NCI-H1436 treated with DMSO at 0.1 percent for 48 hours (cell line): ENCODE measurements around the gene CD180.
"Not testable (repeated sequence)": the region's sequence is repeated elsewhere in the genome, so short reads cannot be mapped to it uniquely, and the experiment has no call there.

Source experiments
- DNase-seq: peaks from one replicate; lab custom pipeline; 2025; lab: John Stamatoyannopoulos, UW

CD180 gene

DNA sequence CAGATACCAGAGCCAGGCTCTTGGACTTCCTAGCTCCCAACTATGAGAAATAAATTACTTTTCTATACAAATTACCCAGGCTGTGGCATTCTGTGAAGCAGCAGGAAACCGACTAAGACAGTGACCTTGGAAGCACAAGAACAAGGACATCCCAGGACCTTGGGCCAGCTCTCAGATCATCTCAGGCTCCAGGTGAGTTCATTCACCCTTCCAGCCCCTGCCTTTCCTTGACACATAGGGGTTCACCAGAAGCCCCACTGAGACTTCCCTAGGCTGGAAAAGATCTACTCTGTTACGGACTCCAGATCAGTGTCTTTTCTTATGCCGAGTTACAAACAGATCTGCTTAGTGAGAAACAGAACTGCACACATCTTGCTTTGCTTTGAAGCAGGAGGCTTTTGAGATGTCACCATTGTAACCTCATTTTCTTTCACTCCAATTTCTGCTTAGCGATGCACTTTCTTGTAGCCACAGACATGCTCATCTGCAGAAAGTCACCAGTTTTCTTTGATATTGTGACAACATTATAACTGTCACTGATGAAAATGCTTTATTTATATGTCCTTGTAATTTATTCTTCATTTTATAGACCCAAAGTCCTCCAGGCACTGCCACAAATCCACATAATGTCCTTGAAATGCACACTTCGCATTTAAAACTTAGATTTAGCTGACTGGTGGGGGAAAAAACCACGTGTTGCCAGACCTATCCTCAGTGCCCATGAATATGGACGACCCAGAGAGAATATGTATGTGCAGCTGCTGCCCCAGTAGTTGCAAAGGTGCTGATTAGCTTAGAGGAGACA is 8.1 kb downstream of the CD180 start:
- DNase-seq = no peak

DNA sequence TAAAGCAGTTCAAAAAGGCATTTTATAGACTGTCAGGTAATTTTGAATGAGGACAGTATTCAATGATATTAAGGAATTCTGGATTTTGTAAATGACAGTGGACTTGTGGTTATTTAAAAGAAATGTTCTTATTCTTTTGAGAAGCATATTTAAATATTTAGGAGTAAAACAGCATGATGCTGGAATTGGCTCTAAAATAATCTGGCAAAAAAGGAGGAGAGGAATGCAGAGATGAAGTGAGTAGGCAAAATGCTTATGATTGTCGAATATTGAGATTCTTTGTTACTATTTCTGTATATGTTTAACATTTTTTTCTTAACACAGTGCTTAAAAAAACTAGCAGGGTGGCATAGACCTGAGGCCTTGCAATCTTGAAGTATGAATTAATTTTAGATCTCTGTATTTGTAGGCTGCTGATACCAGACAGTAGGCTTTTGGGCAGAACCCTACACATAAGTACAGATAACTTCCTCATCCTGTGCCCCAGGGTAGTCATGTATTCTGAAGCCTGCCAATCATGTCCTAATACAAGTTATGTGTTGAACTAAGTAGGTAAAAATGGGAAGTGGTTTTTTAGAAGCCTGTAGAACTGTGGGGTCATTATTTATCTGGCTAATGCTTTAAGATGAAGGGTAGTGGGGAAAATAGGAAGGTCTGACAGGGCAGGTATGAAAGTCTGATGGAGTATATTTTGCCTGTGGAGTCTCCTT is 9.4 kb downstream of the CD180 start:
- DNase-seq = no peak

DNA sequence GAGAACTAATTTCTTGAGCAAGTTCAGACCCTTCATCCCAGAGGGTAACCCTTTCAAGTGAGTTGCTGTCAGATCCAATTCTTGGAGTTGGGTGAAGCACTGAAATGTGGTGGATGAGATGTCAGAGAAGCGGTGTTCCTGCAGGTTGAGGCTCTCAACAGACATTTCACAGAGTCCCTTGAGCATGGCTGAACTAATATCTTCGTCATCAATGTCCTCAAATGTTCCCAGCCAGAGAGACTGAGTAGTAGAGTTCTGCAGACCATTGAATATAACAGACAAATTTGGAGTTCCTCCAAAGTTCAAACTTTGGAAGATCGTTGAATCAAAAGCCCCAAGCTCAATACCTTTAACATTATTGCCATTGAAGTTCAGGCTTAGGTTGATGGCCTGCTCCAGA is 12.7 kb downstream of the CD180 start:
- no peak for DNase-seq

DNA sequence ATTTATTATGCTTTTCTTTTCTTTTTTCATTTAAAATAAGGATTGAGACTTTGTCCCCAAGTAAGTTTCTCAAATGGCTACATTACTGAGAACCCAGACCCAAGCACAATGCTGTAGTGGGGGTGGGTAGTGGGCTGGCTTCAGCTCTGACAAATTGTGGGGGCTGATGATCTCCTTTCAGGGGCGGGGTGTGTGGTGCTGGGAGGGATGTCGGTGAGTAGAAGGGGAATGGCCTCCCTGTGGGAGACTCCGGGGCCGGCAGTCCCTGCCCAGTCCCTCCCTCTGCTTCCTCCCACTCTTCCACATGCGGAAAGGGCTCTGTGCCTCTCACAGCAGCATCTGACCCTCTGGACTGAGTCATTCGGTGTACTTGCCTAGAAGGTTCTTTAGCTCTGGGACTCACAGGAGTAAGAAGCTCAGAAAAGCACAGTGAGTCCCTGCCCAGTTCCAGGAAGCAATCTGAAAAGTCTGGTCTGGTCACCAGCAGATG is 14.3 kb downstream of the CD180 start:
- no peak for DNase-seq

DNA sequence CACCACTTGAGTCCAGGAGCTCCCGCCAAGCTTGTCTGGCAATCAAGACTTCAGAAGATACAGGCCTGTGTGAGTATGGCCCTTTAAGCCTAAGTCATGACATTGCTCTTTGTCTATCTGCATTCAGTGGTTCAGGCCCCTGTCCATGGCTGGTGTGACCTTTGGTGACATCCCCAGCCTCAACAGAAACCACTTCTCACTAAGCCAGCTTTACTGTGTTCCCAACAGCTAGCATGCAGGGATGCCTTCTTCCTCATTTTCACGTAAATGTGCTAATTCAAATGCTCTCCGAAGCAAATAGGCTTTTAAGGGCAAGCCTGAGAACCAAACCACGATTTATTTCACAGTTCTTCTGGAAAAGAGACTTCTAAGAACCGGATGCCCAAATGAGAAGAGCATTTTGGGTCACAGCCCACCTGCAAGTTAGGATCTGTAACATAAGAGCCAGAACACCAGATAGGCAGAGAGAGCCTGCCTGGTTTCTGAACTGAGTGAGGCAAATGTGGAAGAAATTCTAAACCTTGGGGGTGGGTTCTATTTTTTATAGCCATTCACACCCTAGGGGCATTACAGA is 14.9 kb downstream of the CD180 start:
- DNase-seq = no peak

DNA sequence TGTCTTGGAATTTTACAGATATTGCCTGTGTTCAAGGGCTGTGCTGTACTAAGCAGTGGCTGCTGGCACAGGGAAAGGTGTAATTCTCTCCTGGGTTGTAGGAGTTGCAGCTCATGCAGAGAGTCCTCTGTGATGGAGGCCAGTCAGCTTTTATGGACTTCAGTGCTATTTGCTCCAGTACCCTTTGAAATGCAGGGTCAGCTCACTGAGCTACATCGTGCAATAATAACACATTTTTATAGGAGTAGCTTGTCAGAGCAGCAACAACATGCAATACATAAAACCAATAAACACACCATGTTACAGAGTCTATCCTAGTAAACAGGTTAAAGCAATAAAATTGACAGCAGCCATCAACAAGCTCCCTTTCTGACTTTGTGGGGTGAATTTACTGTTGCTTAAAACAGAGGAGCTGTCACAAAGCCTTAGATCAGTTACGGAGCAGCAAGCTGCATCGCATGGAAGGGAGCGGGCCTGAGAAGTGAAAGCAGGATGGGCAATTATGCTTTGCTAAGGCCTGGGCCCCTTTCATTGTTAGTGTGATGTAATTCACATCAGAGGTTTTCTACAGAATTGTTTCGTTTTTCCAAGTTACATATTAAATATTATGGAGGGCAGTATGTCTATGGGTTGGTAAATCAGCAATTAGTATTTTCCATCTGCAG is 16.8 kb downstream of the CD180 start:
- no peak for DNase-seq

DNA sequence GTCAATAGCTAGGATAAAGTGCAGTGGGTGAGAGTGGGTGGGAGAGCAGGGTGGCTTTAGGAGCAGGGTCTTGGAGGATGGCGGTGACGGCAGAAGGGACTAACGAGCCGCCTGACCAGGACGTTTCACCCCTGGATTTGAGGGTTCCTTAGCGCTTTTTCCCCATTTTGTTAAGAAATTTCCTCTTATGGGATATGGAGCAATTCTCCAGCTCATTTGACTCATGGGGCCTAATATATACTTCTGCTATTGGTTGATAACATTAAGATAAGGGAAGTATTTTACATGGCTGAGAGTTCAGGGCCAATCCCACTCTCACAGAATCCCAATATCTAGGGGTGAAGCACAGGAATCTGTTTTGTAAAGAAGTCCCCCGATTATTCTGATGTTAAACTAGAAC is 17.6 kb downstream of the CD180 start:
- no peak for DNase-seq

DNA sequence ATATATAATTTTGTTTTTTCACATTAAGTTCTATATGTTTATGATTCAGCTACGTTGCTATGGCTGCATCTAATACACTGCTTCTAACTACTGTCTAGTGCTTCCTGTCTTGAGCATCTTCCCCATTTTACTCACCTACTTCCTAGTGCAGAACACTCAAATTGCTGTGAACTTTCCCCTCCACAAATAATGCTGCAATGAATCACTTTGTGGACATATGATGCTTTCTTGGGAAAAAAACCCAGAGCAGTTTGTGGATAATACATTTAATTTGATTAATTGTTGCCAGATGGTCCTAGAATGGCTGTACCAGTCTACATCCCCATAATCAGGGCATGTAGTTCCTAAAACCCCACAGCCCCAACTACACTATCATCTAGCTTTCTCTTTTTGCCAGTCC is 18.5 kb downstream of the CD180 start:
- DNase-seq = no peak

DNA sequence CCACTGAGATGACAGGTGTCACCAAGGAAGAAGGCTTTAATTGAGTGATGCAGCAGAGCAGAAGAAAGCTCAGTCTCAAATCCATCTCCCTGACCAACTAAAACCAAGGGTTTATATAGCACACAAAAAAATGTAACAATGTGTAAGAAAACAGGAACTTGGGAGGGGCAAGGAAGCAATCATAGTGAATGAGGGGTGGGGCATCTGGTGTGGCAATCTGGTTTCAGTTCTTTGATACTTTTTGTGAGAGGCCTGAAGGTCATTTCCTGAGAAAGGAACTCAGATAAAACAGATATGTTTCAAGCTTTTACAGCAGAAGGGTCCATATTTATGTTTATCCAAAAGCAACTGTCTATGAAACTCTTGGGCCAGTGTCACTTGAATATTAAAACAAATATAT is 19.7 kb downstream of the CD180 start:
- DNase-seq = no peak

DNA sequence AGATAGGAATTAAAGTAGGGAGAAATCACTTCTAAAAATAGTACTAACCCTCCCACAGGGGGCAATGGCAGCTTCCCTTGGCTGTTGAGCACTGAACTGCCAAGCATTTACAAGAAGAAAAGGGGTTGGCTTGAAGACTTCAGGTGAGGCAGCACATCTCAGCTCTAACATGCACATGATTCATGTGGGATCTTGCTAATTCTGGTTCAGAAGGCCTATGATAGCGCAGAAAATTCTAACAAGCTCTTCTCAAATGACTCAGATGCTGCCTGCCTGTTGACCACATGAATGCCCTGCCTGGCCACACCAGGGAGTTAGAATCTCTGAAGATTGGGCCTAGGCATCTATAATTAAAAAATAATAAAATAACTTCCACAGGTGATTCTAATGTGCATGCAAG is 22.6 kb downstream of the CD180 start:
- no peak for DNase-seq

DNA sequence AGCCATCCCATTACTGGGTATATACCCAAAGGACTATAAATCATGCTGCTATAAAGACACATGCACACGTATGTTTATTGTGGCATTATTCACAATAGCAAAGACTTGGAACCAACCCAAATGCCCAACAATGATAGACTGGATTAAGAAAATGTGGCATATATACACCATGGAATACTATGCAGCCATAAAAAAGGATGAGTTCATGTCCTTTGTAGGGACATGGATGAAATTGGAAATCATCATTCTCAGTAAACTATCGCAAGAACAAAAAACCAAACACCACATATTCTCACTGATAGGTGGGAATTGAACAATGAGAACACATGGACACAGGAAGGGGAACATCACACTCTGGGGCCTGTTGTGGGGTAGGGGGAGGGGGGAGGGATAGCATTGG is 23.2 kb downstream of the CD180 start:
- not testable (repeated sequence) for DNase-seq

DNA sequence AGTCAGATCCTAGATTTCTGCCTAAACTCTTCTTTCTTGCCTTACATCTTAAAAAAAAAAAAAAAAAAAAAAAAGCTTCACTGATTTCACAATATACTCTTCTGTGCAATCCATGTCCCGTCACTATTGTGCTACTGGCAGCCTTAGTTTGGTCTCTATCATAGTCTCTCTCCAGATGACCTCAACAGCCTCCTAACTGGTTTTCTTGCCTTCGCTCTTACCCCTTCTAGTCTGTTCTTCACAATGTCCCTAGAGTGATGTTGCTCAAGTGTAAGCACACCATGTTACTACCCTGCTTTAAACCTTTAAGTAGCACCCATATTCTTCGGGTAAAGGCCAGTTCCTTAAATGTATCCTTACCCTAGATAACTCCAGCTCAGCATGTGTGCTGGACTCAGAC is 25.8 kb downstream of the CD180 start:
- no peak for DNase-seq

DNA sequence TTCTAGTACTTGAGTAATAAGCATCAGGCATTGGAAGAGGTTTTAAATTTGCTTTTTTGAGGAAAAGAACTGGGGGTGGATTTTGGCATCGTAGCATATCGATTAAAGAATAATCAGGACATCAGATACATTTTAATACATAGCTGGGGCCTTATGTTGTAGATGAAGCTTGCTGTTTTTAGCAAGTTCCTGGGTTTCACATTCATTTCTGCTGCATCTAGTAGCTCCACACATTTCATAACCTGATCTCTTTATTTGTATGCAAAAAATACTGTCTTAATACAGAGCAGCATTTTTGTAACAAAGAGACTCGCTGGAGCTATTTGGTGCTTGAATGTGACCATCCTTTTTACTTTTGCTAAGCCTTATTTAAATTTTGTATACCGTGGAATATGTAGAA is 28.5 kb downstream of the CD180 start:
- no peak for DNase-seq

DNA sequence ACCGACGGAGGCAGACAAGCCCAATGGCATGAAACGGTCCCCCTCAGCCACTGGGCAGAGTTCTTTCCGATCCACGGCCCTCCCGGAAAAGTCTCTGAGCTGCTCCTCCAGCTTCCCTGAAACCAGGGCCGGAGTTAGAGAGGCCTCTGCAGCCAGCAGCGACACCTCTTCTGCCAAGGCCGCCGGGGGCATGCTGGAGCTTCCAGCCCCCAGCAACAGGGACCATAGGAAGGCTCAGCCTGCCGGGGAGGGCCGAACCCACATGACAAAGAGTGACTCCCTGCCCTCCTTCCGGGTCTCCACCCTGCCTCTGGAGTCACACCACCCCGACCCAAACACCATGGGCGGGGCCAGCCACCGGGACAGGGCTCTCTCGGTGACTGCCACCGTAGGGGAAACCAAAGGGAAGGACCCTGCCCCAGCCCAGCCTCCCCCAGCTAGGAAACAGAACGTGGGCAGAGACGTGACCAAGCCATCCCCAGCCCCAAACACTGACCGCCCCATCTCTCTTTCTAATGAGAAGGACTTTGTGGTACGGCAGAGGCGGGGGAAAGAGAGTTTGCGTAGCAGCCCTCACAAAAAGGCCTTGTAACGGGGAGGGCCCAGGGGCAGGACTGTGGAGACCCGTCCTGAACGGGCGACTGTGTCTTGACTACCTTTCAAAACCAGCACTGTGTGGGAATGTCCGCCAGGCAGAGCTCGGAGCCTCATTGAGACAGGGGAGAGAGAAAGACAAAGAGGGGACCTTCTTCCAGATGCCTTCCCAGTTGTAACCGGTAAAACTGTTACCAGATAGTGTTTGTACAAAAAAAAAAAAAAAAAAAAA is 29.9 kb downstream of the CD180 start:
- DNase-seq = no peak

DNA sequence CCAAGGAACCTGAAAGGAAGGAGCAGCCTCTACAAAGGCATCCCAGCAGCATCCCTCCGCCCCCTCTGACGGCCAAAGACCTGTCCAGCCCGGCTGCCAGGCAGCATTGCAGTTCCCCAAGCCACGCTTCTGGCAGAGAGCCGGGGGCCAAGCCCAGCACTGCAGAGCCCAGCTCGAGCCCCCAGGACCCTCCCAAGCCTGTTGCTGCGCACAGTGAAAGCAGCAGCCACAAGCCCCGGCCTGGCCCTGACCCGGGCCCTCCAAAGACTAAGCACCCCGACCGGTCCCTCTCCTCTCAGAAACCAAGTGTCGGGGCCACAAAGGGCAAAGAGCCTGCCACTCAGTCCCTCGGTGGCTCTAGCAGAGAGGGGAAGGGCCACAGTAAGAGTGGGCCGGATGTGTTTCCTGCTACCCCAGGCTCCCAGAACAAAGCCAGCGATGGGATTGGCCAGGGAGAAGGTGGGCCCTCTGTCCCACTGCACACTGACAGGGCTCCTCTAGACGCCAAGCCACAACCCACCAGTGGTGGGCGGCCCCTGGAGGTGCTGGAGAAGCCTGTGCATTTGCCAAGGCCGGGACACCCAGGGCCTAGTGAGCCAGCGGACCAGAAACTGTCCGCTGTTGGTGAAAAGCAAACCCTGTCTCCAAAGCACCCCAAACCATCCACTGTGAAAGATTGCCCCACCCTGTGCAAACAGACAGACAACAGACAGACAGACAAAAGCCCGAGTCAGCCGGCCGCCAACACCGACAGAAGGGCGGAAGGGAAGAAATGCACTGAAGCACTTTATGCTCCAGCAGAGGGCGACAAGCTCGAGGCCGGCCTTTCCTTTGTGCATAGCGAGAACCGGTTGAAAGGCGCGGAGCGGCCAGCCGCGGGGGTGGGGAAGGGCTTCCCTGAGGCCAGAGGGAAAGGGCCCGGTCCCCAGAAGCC is 30.8 kb downstream of the CD180 start:
- no peak for DNase-seq

DNA sequence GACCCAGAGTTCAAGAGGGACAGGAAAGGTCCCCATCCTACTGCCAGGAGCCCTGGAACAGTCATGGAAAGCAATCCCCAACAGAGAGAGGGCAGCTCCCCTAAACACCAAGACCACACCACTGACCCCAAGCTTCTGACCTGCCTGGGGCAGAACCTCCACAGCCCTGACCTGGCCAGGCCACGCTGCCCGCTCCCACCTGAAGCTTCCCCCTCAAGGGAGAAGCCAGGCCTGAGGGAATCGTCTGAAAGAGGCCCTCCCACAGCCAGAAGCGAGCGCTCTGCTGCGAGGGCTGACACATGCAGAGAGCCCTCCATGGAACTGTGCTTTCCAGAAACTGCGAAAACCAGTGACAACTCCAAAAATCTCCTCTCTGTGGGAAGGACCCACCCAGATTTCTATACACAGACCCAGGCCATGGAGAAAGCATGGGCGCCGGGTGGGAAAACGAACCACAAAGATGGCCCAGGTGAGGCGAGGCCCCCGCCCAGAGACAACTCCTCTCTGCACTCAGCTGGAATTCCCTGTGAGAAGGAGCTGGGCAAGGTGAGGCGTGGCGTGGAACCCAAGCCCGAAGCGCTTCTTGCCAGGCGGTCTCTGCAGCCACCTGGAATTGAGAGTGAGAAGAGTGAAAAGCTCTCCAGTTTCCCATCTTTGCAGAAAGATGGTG is 31.6 kb downstream of the CD180 start:
- DNase-seq = no peak

DNA sequence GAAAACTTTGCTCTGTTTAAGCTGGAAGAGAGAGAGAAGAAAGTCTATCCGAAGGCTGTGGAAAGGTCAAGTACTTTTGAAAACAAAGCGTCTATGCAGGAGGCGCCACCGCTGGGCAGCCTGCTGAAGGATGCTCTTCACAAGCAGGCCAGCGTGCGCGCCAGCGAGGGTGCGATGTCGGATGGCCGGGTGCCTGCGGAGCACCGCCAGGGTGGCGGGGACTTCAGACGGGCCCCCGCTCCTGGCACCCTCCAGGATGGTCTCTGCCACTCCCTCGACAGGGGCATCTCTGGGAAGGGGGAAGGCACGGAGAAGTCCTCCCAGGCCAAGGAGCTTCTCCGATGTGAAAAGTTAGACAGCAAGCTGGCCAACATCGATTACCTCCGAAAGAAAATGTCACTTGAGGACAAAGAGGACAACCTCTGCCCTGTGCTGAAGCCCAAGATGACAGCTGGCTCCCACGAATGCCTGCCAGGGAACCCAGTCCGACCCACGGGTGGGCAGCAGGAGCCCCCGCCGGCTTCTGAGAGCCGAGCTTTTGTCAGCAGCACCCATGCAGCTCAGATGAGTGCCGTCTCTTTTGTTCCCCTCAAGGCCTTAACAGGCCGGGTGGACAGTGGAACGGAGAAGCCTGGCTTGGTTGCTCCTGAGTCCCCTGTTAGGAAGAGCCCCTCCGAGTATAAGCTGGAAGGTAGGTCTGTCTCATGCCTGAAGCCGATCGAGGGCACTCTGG is 32.6 kb downstream of the CD180 start:
- no peak for DNase-seq

DNA sequence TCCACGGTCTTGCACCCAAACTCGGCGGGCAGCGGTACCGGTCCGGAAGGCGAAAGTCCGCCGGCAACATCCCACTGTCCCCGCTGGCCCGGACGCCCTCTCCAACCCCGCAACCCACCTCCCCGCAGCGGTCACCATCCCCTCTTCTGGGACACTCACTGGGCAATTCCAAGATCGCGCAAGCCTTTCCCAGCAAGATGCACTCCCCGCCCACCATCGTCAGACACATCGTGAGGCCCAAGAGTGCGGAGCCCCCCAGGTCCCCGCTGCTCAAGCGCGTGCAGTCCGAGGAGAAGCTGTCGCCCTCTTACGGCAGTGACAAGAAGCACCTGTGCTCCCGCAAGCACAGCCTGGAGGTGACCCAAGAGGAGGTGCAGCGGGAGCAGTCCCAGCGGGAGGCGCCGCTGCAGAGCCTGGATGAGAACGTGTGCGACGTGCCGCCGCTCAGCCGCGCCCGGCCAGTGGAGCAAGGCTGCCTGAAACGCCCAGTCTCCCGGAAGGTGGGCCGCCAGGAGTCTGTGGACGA is 33.3 kb downstream of the CD180 start:
- DNase-seq = no peak

DNA sequence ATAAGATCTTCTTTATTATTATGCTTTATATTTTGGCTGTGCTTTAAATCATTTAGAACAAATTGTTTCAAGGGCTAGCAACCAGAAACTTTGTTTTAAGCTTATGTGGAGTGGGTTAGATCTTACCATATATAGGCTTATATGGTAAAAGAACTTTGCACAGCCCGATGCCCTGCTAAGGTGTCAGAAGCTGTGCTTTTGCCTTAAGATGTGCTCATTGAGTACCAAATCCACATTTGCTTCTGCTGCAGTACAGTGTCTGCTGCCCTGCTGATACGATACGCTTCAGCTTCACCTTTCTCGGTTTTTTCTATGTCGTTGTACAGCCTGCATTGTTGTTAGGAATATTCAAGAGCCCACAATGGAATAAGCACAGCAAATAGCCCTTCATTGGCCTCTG is 34.8 kb downstream of the CD180 start:
- DNase-seq = no peak
